AG08396 (cell line): Measurements from ENCODE around the gene TOMM70.
"Not testable (repeated sequence)": the region's sequence is repeated elsewhere in the genome, so short reads cannot be mapped to it uniquely, and the experiment has no call there.

Experiments
- DNase-seq: peaks from one replicate; pipeline ENCODE4 v3.0.0; 2012; ENCODE audit warnings: low spot score, mixed read lengths

TOMM70 gene

GRCh38 chr3:100364421-100364820, 36.5 kb downstream of the TOMM70 start:
- no peak for DNase-seq

DNA sequence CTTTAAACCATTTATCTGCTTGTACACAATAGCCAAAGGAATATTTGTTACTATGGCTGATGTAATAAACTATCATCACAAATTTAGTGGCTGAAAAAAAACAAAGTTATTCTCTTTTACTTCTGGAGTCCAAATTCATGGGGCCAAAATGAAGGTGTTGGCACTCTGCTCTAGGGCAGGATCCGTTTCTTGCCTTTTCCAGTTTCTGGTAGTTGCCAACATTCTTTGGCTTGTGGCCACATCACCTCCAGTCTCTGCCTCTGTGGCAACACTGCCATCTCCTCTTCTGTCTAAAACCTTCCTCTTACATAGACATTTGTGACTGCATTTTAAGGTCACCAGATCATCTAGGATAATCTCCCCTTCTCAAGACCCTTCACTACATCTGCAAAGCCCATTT, 39.0 kb downstream of the TOMM70 start:
- DNase-seq = no peak

DNA sequence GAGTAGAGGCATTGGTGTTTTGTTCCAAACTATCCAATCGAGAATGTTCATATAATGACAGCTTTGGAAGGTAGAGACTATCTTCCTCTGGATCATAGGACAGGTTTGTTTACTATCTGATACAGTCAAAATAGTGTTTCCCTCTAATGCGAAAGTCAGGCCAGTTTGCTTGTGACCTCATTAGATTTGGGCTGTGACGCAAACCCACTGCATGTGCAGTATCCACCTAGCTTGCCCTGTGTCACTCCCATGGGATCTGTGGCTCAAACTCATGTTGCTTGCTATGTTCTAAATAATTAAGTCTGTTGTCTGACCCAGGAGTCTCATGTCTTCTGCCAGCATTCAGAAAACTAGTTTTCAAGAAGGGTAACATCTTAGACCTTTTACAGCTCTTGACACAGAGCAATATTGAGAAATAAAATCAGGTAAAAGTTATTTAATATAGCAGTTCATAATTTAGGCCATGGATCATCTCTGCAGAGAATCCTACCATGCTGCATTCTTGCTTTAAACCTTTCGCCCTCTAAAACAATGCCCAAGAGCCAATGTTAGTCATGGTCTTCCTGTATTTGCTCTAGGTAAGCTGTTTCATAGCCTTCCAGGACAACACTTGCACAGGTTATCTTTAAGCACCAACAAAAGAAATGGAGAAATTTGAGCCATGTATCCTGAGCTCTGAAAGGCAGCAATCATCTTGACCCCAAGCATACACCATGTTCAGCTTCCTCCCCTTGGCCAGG, 40.0 kb downstream of the TOMM70 start:
- DNase-seq = no peak

DNA sequence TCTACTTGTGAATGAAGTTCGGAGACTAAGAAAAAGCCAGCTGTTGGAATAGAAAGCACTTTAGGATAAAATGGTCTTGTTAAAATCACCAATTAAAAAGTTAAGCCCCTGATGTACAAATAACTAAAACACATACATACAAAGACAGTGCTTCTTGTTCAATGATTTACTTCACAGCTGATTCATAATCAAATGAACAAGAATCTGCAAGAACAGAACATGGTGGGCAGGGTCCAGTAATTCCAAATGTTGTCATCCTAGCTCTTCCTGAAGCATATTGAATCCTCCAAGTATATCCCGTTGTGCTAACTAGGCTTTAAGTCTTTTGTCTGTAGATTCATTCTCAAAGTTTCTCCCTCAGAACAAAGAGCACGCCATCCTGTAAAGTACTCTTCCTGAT, 41.9 kb downstream of the TOMM70 start:
- no peak for DNase-seq

DNA sequence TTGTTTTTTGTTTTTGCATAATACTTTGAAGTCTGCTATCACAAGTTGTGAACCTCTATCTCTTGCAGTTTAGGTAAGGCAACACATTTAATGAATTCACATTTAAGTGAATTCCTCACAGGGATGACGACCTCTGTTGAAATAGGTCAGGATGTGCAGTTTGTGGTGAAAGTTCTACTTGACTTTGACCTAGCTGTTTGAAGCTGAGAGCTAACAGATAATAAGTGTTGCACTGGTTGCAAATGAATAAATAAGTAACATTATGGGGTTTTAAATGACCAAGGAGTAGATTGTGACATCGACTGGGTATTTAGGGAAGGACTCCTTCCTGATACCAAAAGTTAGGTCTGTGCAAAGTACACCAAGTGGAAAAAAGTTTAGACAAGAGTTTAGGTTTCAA, 42.5 kb downstream of the TOMM70 start:
- DNase-seq = no peak

GRCh38 chr3:100354850-100355249, 46.0 kb downstream of the TOMM70 start:
- DNase-seq = no peak

GRCh38 chr3:100352296-100353231, 48.3 kb downstream of the TOMM70 start:
- no peak for DNase-seq

DNA sequence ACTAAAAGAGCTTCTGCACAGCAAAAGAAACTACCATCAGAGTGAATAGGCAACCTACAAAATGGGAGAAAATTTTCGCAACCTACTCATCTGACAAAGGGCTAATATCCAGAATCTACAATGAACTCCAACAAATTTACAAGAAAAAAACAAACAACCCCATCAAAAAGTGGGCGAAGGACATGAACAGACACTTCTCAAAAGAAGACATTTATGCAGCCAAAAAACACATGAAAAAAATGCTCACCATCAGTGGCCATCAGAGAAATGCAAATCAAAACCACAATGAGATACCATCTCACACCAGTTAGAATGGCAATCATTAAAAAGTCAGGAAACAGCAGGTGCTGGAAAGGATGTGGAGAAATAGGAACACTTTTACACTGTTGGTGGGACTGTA, 49.1 kb downstream of the TOMM70 start:
- not testable (repeated sequence) for DNase-seq

DNA sequence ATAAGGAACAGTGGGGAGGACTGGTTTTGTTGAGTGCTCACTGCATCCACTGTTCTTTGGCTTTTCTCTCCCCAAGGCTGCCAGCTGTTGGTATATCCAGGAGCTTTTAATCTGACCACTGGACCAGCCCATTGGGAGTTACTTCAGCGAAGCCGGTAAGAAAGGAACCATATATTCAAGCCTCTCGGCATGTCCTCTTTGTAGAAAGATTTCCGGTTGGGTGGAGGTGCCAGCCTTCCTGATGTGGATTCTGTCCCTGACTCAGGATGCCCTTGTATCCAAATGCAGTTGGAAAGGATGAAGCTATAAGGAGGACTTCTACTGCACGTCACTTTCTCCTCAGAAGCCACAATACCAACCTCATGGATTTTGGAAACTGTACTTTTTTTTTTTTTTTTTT, 52.2 kb downstream of the TOMM70 start:
- DNase-seq = no peak

GRCh38 chr3:100340527-100340926, 60.4 kb downstream of the TOMM70 start:
- no peak for DNase-seq

- DNase-seq = no peak
These were observed 61.1 kb downstream of the TOMM70 start for GRCh38 chr3:100339786-100340185.

GRCh38 chr3:100338911-100339310, 62.0 kb downstream of the TOMM70 start:
- no peak for DNase-seq

DNA sequence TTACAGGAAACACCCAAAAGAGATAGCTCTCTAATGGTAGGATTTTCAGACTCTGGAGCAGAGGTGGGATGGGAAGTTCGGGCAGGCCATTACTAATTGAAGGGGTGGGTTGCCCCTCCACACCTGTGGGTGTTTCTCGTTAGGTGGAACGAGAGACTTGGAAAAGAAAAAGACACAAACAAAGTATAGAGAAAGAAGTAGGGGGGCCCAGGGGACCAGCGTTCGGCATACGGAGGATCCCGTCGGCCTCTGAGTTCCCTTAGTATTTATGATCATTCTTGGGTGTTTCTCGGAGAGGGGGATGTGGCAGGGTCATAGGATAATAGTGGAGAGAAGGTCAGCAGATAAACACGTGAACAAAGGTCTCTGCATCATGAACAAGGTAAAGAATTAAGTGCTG, 64.7 kb downstream of the TOMM70 start:
- DNase-seq = not testable (repeated sequence)

DNA sequence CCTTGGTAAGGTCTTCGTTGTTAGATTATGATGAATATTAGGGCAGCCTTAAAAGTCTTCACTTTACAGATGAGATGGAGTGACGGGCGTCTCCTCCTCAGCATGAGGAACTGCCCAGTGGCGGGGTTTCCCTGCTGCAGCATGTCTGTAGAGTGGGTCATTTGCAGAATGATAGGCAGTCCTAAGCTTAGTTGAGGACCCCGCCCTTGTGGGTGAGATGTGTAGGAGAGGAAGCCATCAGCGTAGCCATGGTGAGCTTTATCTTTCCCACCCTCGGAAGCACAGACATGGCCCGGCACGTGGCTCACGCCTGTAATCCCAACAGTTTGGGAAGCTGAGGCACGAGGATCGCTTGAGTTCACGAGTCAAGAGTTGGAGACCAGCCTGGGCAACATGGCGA, 65.5 kb downstream of the TOMM70 start:
- peak; percentile 22 for DNase-seq

DNA sequence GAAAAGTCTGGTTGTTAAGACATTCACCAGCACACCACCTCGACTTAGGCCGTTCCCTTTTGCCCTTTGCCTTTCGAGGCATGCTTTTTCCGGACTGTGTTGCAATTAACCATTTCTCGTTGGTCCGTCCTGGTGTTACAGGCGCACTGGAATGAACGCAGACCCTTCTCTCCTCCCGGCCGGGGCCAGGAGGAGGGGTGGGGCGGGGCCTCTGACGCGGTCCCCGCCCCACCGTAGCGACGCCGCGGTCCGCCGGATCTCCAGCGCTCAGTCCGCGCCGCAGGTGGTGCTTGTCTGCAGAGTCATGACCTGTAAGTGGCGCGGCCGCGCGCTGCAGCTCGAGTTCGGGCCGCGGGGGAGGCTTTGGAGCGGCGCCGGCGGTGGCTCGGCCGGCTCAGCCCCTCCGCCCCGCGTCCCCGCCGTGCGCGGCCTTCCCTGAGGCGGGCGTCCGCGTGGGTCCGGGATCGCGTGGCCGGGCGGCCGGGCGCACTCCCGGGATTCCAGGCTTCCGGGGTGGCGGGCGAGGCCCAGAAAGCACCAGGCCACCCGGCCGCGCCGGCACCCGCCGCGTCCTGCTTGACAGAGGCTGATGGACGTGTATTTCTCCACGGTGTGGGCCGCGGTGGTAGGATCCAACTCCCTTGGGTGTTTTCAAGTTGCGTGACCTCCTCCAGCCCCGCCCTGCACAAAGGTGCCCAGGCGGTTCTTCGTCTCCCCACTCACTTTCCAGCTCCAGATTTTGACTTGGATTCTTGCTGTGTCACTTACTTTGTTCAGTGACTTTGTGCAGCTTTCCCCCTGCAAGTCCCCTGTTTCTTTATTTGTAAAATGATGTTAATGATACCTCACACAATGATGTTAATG, 66.2 kb downstream of the TOMM70 start, which contains the start of gene NIT2:
Gene NIT2 (plus strand): TSS at position 270 of the 864 bp plus-strand sequence. CDS start 35 bp downstream, at position 305.
- peak; percentile 94 for DNase-seq

DNA sequence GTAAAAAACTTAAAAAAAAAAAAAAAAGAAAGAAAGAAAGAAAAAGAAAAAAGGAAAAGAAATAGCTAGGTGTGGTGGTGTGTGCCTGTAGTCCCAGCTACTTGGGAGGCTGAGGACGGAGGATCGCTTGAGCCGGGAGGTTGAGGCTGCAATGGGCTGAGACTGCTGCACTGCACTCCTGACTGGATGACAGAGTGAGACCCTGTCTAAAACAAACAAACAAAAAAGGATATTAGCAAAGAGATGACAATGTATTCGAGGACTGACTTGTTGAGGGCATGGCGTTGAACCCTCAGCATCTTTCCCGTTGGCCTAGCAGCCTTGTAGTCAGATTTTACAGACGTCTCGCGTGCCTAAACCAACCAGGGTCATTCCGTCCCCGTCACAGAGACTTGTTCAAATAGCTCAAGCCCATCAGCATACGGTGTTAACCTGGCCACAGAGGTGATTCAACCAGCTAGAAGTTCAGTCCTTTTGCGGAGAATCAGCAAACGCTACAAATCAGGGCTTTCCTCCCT, 66.9 kb downstream of the TOMM70 start:
- DNase-seq = no peak

DNA sequence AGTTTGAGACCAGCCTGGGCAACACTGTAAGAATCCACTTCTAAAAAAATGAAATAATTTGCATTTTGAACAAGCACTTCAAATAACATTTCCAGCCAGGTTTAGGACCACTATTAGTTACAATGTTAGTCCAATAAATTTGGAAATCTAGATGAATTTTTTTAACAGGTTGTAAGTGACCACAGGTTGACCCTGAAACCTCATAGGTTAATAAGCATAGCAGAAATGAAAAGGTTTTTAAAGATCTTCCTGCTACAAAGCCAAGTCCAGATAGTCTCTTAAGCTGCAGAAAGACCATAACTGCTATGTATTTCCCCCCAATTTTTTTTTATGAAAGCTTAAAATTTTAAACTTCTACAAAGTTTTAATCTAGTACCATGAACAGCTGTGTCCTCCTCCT, 67.8 kb downstream of the TOMM70 start:
- no peak for DNase-seq

DNA sequence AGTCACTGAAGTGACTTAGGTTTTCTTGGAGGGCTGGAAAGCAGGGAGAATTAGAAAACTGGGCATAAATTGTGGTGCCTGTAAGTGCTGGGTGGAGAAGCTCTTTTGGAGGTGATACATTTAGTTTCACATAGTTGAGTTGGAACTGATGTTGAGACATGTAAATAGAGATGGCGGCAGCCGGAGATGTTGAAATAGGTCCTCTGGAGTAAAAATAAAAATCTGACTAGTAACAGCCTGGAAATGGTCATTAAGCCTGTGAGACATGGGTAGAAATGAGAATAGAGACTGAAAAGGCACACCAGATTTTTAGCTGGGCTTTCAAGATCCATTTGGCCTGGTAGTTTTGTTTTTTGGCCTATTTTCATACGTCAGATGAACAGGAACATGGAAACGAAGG, 69.2 kb downstream of the TOMM70 start:
- no peak for DNase-seq

DNA sequence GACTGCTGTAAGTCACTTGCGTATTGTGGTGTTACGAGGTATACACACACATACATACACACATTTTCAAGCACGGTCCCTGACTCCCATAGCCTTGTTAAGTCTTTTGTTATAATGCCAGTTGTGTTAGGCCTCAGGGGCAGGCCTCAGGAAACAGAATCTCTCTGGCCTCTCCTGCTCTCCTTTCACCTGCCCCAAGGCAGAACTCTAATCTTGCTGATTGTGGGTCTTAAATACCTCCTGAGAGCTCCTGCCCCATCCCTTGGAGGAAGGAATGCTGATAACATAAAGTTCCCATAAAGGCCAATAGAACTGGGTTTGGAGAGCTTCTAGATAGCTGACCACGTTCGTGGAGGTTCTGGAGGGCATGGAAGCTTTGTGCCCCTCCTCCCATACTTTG, 70.2 kb downstream of the TOMM70 start:
- DNase-seq = no peak

DNA sequence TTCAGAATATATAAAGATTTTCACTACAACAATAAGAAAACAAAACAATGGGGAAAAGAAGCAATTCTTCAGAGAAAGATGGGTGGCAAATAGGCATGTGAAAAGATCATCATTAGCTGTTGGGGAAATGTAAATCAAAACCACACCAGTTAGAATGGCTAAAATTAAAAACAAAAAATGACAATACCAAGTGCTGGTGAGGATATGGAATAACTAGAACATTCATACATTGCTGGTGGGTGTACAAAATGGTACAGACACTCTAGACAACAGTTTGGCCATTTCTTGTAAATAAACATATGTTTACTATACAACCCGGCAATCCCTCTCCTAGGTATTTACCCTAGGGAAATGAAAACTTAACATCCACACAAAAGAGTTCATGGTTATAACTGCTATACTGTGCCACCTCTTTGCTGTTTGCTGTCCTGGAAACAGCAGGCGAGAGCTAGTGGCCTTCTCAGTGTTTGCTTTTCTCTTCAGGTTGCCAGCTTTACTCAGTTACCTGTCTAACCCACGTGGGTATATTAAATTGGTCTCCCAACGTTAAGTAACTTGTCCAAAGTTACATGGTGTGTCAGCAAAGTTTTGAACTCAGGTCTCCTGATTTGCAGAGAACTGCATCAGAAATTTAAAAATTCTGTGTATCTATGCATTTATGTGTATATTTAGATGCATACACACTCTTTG, 70.9 kb downstream of the TOMM70 start:
- no peak for DNase-seq

DNA sequence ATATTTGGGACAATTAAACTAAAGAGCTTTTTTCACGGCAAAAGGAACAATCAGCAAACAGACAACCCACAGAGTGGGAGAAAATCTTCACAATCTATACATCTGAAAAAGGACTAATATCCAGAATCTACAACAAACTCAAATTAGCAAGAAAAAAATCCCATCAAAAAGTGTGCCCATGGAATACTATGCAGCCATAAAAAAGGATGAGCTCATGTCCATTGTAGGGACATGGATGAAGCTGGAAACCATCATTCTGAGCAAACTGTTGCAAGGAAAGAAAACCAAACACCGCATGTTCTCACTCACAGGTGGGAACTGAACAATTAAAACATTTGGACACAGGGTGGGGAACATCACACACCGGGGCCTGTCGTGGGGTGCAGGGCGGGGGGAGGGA, 73.5 kb downstream of the TOMM70 start:
- DNase-seq = not testable (repeated sequence)
